ENCODE results near the gene STX10.
"Not testable (repeated sequence)": the region's sequence is repeated elsewhere in the genome, so short reads cannot be mapped to it uniquely, and the experiment has no call there.

STX10 gene

DNA sequence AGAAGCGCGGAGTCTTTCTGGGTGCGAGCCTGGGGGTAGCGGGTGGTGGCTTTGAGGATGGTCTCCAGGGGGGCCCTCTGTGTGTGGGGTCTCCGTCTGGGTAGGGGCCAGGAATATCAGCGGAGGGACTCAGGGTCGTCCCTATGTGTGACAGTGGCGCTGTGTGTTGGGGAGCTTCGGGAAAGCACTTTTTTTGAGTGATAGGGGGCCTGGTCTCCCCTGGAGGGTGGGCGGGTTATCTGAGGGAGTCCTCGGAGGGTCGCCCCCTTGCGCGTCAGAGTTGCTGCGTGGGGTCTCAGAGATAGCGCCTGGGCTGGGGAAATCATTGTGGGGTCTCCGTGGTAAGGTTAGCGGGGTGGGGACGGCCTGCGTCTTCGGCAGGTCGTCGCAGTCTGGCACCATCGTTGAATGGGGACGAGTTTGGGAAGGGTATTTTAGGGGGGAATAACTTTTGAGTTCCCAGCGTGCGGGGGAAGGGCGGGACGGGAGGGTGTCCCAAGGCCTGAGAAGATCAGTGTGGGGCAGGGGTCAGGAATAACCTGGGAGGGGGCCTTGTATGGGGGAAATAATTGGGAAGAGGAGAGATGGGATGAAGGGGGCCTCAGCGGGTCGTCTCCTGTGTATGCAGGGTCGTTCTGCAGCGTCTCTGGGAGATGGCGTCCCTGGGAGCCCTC, 893 bp upstream of the STX10 start:
- H3K9me3 ChIP-seq (ENCODE audit: low read length), result no peaks in the 10 kb centered on the region
- H3K27me3 ChIP-seq (ENCODE audit: insufficient read depth, low read length), result no peaks in the 10 kb centered on the region
- H3K4me3 ChIP-seq (ENCODE audit: low read depth, low read length, poor library complexity, severe bottlenecking), result peak overlapping the region; percentile 90
- H4K20me1 ChIP-seq (ENCODE audit: insufficient read depth, low read length), result no peaks in the 10 kb centered on the region
- H3F3A ChIP-seq (ENCODE audit: insufficient read depth, low read length), result 0 out of 2 replicates have a peak, but pooled peaks cover under 1% of the 10 kb centered on the region
- no peaks in the 10 kb centered on the region for H3K9me2 ChIP-seq (ENCODE audit: low read depth, low read length)
- peaks cover 6% of the 10 kb centered on the region for H3K36me3 ChIP-seq (ENCODE audit: insufficient read depth, low read length)
- H2AFZ ChIP-seq (ENCODE audit: low read length), result no peak overlapping the region
- TF ChIP-seq EZH2 (IDR thresholded peaks at IDR 0.05; ENCODE audit: borderline replicate concordance, low read length), result no peak
- TF ChIP-seq, protein P1, sequence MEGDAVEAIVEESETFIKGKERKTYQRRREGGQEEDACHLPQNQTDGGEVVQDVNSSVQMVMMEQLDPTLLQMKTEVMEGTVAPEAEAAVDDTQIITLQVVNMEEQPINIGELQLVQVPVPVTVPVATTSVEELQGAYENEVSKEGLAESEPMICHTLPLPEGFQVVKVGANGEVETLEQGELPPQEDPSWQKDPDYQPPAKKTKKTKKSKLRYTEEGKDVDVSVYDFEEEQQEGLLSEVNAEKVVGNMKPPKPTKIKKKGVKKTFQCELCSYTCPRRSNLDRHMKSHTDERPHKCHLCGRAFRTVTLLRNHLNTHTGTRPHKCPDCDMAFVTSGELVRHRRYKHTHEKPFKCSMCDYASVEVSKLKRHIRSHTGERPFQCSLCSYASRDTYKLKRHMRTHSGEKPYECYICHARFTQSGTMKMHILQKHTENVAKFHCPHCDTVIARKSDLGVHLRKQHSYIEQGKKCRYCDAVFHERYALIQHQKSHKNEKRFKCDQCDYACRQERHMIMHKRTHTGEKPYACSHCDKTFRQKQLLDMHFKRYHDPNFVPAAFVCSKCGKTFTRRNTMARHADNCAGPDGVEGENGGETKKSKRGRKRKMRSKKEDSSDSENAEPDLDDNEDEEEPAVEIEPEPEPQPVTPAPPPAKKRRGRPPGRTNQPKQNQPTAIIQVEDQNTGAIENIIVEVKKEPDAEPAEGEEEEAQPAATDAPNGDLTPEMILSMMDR (IDR thresholded peaks at IDR 0.05; ENCODE audit: low read length), result no peak
- peak overlapping the region; percentile 92 for H3K4me2 ChIP-seq (ENCODE audit: low read length)
- H3K79me2 ChIP-seq (ENCODE audit: insufficient read depth, low read length), result no peaks in the 10 kb centered on the region
- H3K27ac ChIP-seq (ENCODE audit: low read depth, low read length, poor library complexity, severe bottlenecking), result peak overlapping the region; percentile 77
- peaks cover 45% of the 10 kb centered on the region for H3K4me1 ChIP-seq (ENCODE audit: insufficient read depth, low read length, severe bottlenecking)
- H3K9ac ChIP-seq (ENCODE audit: low read length), result peak overlapping the region; percentile 92

DNA sequence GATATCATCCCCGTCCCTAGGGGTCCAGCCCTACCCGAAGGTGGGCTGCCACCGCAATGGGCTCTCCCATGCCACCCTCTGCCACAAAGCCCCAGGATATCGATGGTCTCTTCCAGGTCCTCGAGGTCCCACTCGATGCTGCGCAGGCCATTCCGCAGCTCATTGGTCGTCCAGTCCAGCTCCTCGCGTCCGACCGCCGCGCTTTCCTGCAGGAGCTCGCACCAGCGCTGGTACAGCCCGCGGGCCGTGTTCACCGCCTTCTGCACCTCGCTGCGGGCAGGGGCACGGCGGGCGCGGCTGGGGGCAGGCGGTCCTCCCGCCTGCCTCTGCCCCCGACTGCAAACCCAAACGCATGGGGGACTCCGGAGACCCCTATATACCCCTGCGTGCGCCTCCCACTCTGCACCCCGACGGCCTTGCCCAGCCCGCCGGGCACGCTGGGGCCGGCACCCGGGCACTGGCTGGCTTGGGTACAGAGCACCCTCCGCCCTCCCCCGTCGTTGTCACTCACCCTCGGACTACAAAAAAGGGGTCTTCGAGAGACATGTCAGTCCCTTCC, 468 bp downstream of the STX10 start:
- H2AFZ ChIP-seq (ENCODE audit: low read length), result no peak overlapping the region
- H3K4me2 ChIP-seq (ENCODE audit: low read length), result peak overlapping the region; percentile 92
- H3K9me3 ChIP-seq (ENCODE audit: low read length), result no peaks in the 10 kb centered on the region
- no peak for TF ChIP-seq EZH2 (IDR thresholded peaks at IDR 0.05; ENCODE audit: borderline replicate concordance, low read length)
- TF ChIP-seq, protein P1 (IDR thresholded peaks at IDR 0.05; ENCODE audit: low read length), result no peak
- H3K9me2 ChIP-seq (ENCODE audit: low read depth, low read length), result no peaks in the 10 kb centered on the region
- H4K20me1 ChIP-seq (ENCODE audit: insufficient read depth, low read length), result no peaks in the 10 kb centered on the region
- H3F3A ChIP-seq (ENCODE audit: insufficient read depth, low read length), result no peaks in the 10 kb centered on the region
- H3K27ac ChIP-seq (ENCODE audit: low read depth, low read length, poor library complexity, severe bottlenecking), result peak overlapping the region; percentile 6
- H3K4me3 ChIP-seq (ENCODE audit: low read depth, low read length, poor library complexity, severe bottlenecking), result peak overlapping the region; percentile 90
- H3K4me1 ChIP-seq (ENCODE audit: insufficient read depth, low read length, severe bottlenecking), result peaks cover 32% of the 10 kb centered on the region
- peaks cover 6% of the 10 kb centered on the region for H3K36me3 ChIP-seq (ENCODE audit: insufficient read depth, low read length)
- peak overlapping the region; percentile 92 for H3K9ac ChIP-seq (ENCODE audit: low read length)
- H3K79me2 ChIP-seq (ENCODE audit: insufficient read depth, low read length), result no peaks in the 10 kb centered on the region
- no peaks in the 10 kb centered on the region for H3K27me3 ChIP-seq (ENCODE audit: insufficient read depth, low read length)

DNA sequence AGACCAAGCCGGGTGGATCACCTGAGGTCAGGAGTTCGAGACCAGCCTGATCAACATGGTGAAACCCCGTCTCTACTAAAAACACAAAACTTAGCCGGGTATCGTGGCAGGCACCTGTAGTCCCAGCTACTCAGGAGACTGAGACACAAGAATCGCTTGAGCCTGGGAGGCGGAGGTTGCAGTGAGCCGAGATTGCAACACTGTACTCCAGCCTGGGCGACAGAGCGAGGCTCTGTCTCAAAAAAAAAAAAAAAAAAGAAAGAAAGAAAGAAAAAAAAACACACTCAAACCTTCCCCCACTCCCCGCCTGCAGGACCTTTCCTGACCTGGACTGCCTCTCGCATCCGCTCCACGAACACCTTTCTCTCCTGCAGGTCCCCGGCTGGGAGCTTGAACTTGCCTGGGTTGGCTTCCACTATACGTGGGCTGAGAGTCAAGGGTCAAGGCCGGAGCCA, 975 bp downstream of the STX10 start:
- not testable (repeated sequence) for H3K27me3 ChIP-seq (ENCODE audit: insufficient read depth, low read length); H3F3A ChIP-seq (ENCODE audit: insufficient read depth, low read length); H4K20me1 ChIP-seq (ENCODE audit: insufficient read depth, low read length); H3K9me3 ChIP-seq (ENCODE audit: low read length); H3K9me2 ChIP-seq (ENCODE audit: low read depth, low read length); H3K79me2 ChIP-seq (ENCODE audit: insufficient read depth, low read length); H2AFZ ChIP-seq (ENCODE audit: low read length)
- H3K27ac ChIP-seq (ENCODE audit: low read depth, low read length, poor library complexity, severe bottlenecking), result peak overlapping the region; percentile 6
- peak overlapping the region; percentile 92 for H3K9ac ChIP-seq (ENCODE audit: low read length)
- peaks cover 27% of the 10 kb centered on the region for H3K4me1 ChIP-seq (ENCODE audit: insufficient read depth, low read length, severe bottlenecking)
- peak overlapping the region; percentile 92 for H3K4me2 ChIP-seq (ENCODE audit: low read length)
- H3K4me3 ChIP-seq (ENCODE audit: low read depth, low read length, poor library complexity, severe bottlenecking), result peak overlapping the region; percentile 90
- peaks cover 11% of the 10 kb centered on the region for H3K36me3 ChIP-seq (ENCODE audit: insufficient read depth, low read length)
